H1 (cell line): Measurements from ENCODE around the gene PSMB1. TPM values are rescaled to one million over a fixed set of nuclear protein-coding genes. Genes with fewer than 3 reads are reported as not detected.

Experiments
- CTCF ChIA-PET: fragments of 300-600 bp; sonication (Branson Sonifier 250); formaldehyde crosslinking; loops from one replicate; lab custom pipeline; 2021; ENCODE audit not compliant: partially characterized antibody; lab: Charles Lee
- POLR2A ChIA-PET: fragments of 300-600 bp; sonication (Branson Sonifier 250); formaldehyde crosslinking; loops from one replicate; lab custom pipeline; 2021; ENCODE audit warnings: inconsistent platforms; ENCODE audit not compliant: partially characterized antibody; lab: Charles Lee
- DNase-seq, 2 experiments: peaks; one replicate each; pipeline versions ENCODE4 v3.0.0 to v3.0.0-alpha.2; 2010 to 2022; ENCODE audit warnings: low spot score in 2 of 2, low read depth in 1 of 2, mixed read lengths in 1 of 2
- FAIRE-seq: peaks from 2 replicates; lab custom pipeline; 2011; peaks lifted over from hg19 to GRCh38; lab: Jason Lieb, UNC
- H2AFZ ChIP-seq: 2 replicates; pipeline ENCODE4 v1.8.1; 2012; ENCODE audit warnings: low read length, inconsistent platforms
- H2AK5ac ChIP-seq: 2 replicates; pipeline ENCODE4 v1.6.1; 2013; ENCODE audit warnings: low read depth, low read length
- H2BK120ac ChIP-seq: replicated peaks from 2 replicates; pipeline ENCODE3; 2013; ENCODE audit warnings: low read depth, low read length, inconsistent platforms
- H2BK12ac ChIP-seq: 2 replicates; pipeline ENCODE4 v1.6.1; 2013; ENCODE audit warnings: low read depth, low read length
- H2BK15ac ChIP-seq: 2 replicates; pipeline ENCODE4 v1.6.1; 2013; ENCODE audit warnings: low read length
- H2BK20ac ChIP-seq: 2 replicates; pipeline ENCODE4 v1.6.1; 2013; ENCODE audit warnings: low read length
- H2BK5ac ChIP-seq: 2 replicates; pipeline ENCODE4 v1.6.1; 2013; ENCODE audit warnings: low read depth, low read length
- H3K14ac ChIP-seq: 2 replicates; pipeline ENCODE4 v1.6.1; 2013; ENCODE audit warnings: inconsistent platforms; ENCODE audit not compliant: insufficient read length
- H3K18ac ChIP-seq: 2 replicates; pipeline ENCODE4 v1.6.1; 2013; ENCODE audit warnings: low read length; ENCODE audit errors: extremely low read depth
- H3K23ac ChIP-seq: 2 replicates; pipeline ENCODE4 v1.6.1; 2013; ENCODE audit warnings: inconsistent platforms; ENCODE audit not compliant: insufficient read length
- H3K23me2 ChIP-seq: 2 replicates; pipeline ENCODE4 v1.6.1; 2013; ENCODE audit warnings: low read depth, low read length
- H3K27ac ChIP-seq: 2 replicates; pipeline ENCODE4 v1.6.1; 2011; ENCODE audit warnings: low read depth, low read length, inconsistent platforms
- H3K27me3 ChIP-seq, 4 experiments: replicated peaks in 1 of 4; 1 replicate in 1 of 4; 2 replicates in 3 of 4; pipeline versions ENCODE4 v1.6.1 to v1.8.1; 2011 to 2013; ENCODE audit warnings: low read length in 3 of 4, mild to moderate bottlenecking in 3 of 4, inconsistent platforms in 2 of 4, mixed read lengths in 2 of 4, moderate library complexity in 1 of 4; ENCODE audit not compliant: control insufficient read depth in 3 of 4, insufficient read depth in 3 of 4; ENCODE audit errors: extremely low read depth in 1 of 4
- H3K36me3 ChIP-seq, 4 experiments: 2 replicates each; pipeline versions ENCODE4 v1.6.1 to v1.8.1; 2011 to 2013; ENCODE audit warnings: mild to moderate bottlenecking in 4 of 4, low read length in 3 of 4, moderate library complexity in 2 of 4, control low read depth in 1 of 4, inconsistent platforms in 1 of 4; ENCODE audit not compliant: insufficient read depth in 4 of 4, control insufficient read depth in 2 of 4
- H3K4ac ChIP-seq: replicated peaks from 2 replicates; pipeline ENCODE3; 2013; ENCODE audit warnings: low read length, low read depth, mixed read lengths, inconsistent platforms; ENCODE audit not compliant: insufficient read length
- H3K4me1 ChIP-seq, 4 experiments: replicated peaks in 1 of 4; 1 replicate in 1 of 4; 2 replicates in 3 of 4; pipeline versions ENCODE4 v1.6.1 to v1.8.1; 2011 to 2013; ENCODE audit warnings: low read length in 3 of 4, inconsistent platforms in 2 of 4, mixed read lengths in 1 of 4; ENCODE audit not compliant: insufficient read depth in 4 of 4, control insufficient read depth in 3 of 4
- H3K4me2 ChIP-seq, 2 experiments: 2 replicates each; pipeline versions ENCODE4 v1.6.1 to v1.8.1; 2011 to 2013; ENCODE audit warnings: low read depth in 2 of 2, low read length in 2 of 2, control low read depth in 1 of 2, inconsistent platforms in 1 of 2, mild to moderate bottlenecking in 1 of 2; ENCODE audit not compliant: insufficient read depth in 1 of 2
- H3K4me3 ChIP-seq, 4 experiments: fragments of 200-600, 300-600 bp in 1 of 4; sonication (generic), shearing (Covaris generic), sonication (Bioruptor Twin) in 1 of 4; 2 replicates each; pipeline versions ENCODE4 v1.5.1 to v1.8.1; 2011 to 2016; ENCODE audit warnings: low read length in 4 of 4, low read depth in 3 of 4, control low read depth in 2 of 4, inconsistent platforms in 2 of 4, mild to moderate bottlenecking in 2 of 4, mixed read lengths in 1 of 4, moderate library complexity in 1 of 4; ENCODE audit not compliant: insufficient read depth in 2 of 4; ENCODE audit errors: extremely low read depth in 1 of 4
- H3K56ac ChIP-seq: replicated peaks from 2 replicates; pipeline ENCODE3; 2013; ENCODE audit warnings: low read depth, mild to moderate bottlenecking, mixed read lengths, low read length, inconsistent platforms; ENCODE audit not compliant: insufficient read length
- H3K79me1 ChIP-seq: 2 replicates; pipeline ENCODE4 v1.6.1; 2013; ENCODE audit warnings: low read depth, low read length, control low read depth
- H3K79me2 ChIP-seq, 2 experiments: 2 replicates each; pipeline versions ENCODE4 v1.6.1 to v1.8.1; 2012 to 2013; ENCODE audit warnings: low read length in 2 of 2, mild to moderate bottlenecking in 2 of 2, inconsistent platforms in 1 of 2; ENCODE audit not compliant: insufficient read depth in 2 of 2, control insufficient read depth in 1 of 2
- H3K9ac ChIP-seq, 4 experiments: replicated peaks in 1 of 4; 1 replicate in 1 of 4; 2 replicates in 3 of 4; pipeline versions ENCODE4 v1.6.1 to v1.8.1; 2011 to 2013; ENCODE audit warnings: low read depth in 3 of 4, low read length in 3 of 4, control low read depth in 2 of 4, mild to moderate bottlenecking in 2 of 4, moderate library complexity in 2 of 4, inconsistent platforms in 1 of 4; ENCODE audit errors: extremely low read depth in 1 of 4
- H3K9me3 ChIP-seq, 2 experiments: 2 replicates each; pipeline versions ENCODE4 v1.6.1 to v1.8.1; 2012 to 2013; ENCODE audit warnings: mild to moderate bottlenecking in 2 of 2, moderate library complexity in 2 of 2, control low read depth in 1 of 2, inconsistent platforms in 1 of 2, low read depth in 1 of 2, low read length in 1 of 2, mixed read lengths in 1 of 2; ENCODE audit not compliant: insufficient read depth in 2 of 2
- H4K20me1 ChIP-seq, 2 experiments: replicated peaks in 1 of 2; 2 replicates each; pipeline versions ENCODE3 to v1.8.1; 2011 to 2013; ENCODE audit warnings: inconsistent platforms in 2 of 2, low read length in 2 of 2, mild to moderate bottlenecking in 1 of 2; ENCODE audit not compliant: insufficient read depth in 2 of 2, control insufficient read depth in 1 of 2
- H4K5ac ChIP-seq: 2 replicates; pipeline ENCODE4 v1.6.1; 2013; ENCODE audit warnings: low read length, low read depth, mixed read lengths, inconsistent platforms; ENCODE audit not compliant: insufficient read length
- H4K8ac ChIP-seq: 2 replicates; pipeline ENCODE4 v1.8.0; 2013; ENCODE audit warnings: mild to moderate bottlenecking, moderate library complexity, low read length, inconsistent platforms; ENCODE audit not compliant: insufficient read depth; ENCODE audit errors: extremely low read depth
- H4K91ac ChIP-seq: replicated peaks from 2 replicates; pipeline ENCODE3; 2013; ENCODE audit warnings: low read length, mixed read lengths, inconsistent platforms; ENCODE audit not compliant: insufficient read length
- BCL11A ChIP-seq, 2 experiments: IDR thresholded peaks; one replicate each; pipeline ENCODE4 v1.6.1; 2011; ENCODE audit warnings: low read depth in 2 of 2, low read length in 2 of 2, mild to moderate bottlenecking in 2 of 2
- HDAC2 ChIP-seq, 2 experiments: fragments of 300-600 bp in 1 of 2; sonication (generic) in 1 of 2; IDR thresholded peaks; 2 replicates each; pipeline ENCODE4 v1.6.1; 2011 to 2012; ENCODE audit warnings: low read depth in 2 of 2, low read length in 2 of 2, mild to moderate bottlenecking in 2 of 2, moderate library complexity in 2 of 2, borderline replicate concordance in 1 of 2, inconsistent platforms in 1 of 2
- TAF1 ChIP-seq: IDR thresholded peaks from 2 replicates; pipeline ENCODE4 v1.6.1; 2011; ENCODE audit warnings: mild to moderate bottlenecking, low read depth, low read length
- USF2 ChIP-seq: IDR thresholded peaks from 2 replicates; pipeline ENCODE4 v1.6.1; 2011; ENCODE audit warnings: low read length, improper control_type of control experiment
- WGBS, 2 experiments: shearing (Covaris generic) in 1 of 2; methylation state at CpG; one replicate each; pipeline versions ENCODE4 v1.1.6 to v1.1.7; 2013 to 2015; ENCODE audit warnings: low lambda C conversion rate in 2 of 2, mixed read lengths in 2 of 2, inconsistent platforms in 1 of 2, low coverage in 1 of 2, missing lambda C conversion rate in 1 of 2; ENCODE audit not compliant: insufficient replicate concordance in 2 of 2, insufficient coverage in 1 of 2, insufficient read length in 1 of 2; ENCODE audit errors: extremely low coverage in 1 of 2, missing lambda C conversion rate in 1 of 2; 5-methylcytosine and 5-hydroxymethylcytosine counted together
- polyA plus RNA-seq, 7 experiments: library from polyadenylated mRNA; depleted of rRNA in 3 of 7; stranded (reverse) in 5 of 7; unstranded in 2 of 7; fragments of >200 nt in 5 of 7; fragments of 200-250 nt in 2 of 7; gene quantifications; 1 replicate in 5 of 7; 2 replicates in 1 of 7; 4 replicates in 1 of 7; pipeline versions ENCODE4 v1.2.1 to v1.2.3, GENCODE V29; 2011 to 2013; ENCODE audit warnings: missing spikeins in 2 of 7, mixed read lengths in 2 of 7
- total RNA-seq: library from RNA; stranded (reverse); fragmentation: NEBNext Ultra II Directional; extraction: Animal tissue kit (Norgen Biotek cat#: 25700); gene quantifications from 2 replicates; pipeline ENCODE4 v1.2.1, GENCODE V29; 2021

Gene PSMB1
- total and polyA plus RNA-seq, 2 of the 8 experiments (the other 6 are each of a cell fraction or from before 2014, with no cell fraction given), result 237 to 609 TPM

DNA sequence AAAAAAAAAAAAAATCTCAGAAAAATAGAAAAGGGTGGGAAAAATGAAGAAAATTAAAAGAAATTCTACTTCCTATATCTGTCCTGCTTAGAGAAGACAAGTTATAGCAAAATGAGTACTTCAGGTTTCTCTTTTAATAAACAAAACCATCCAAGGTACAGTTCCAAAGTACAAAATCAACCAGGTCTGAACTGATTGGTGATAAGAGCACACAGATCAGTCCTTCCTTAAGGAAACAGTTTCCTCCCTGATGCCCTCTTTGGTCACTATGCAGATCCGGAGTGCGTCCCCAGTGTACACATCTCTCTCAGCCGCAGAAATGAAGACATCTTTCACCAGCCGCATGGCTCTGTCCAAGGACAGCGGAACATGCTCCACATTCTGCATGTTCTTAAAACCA lies 18.1 kb downstream of the PSMB1 start:
- H3K36me3 ChIP-seq, result peaks cover 22 to 62% (median 50%) of the 10 kb centered on the region in 4 experiments
- no peak overlapping the region for H2BK15ac ChIP-seq
- 96% methylated on average over 5 of the region's 5 CpGs; no CpG with 5 or more reads in 1 of the 2 experiments for WGBS, 2 experiments
- no peaks in the 10 kb centered on the region for H3K9me3 ChIP-seq
- no peak overlapping the region for H3K4me2 ChIP-seq
- H3K79me1 ChIP-seq, result no peaks in the 10 kb centered on the region; the same call in 1 of the 2 replicates
- no peak overlapping the region for H2AK5ac ChIP-seq
- peaks cover 0 to 3% of the 10 kb centered on the region in 2 experiments; a peak in 1 of 4 replicates for H3K79me2 ChIP-seq
- POLR2A ChIA-PET, result interaction anchor here (1.5 kb wide), 1 partner anchor 19 kb away, joined by 3 read pairs; the partner anchor contains the start of gene TBP
- no peak overlapping the region for H2AFZ ChIP-seq
- no peak overlapping the region for H3K23ac ChIP-seq
- H3K27me3 ChIP-seq, result no peaks in the 10 kb centered on the region
- FAIRE-seq, result no peak
- no peak overlapping the region for H3K56ac ChIP-seq
- H3K4me1 ChIP-seq, result no peaks in the 10 kb centered on the region
- no peak overlapping the region for H3K27ac ChIP-seq
- no peak overlapping the region for H2BK5ac ChIP-seq
- no peak overlapping the region for H2BK120ac ChIP-seq
- H3K9ac ChIP-seq, result no peak overlapping the region
- no peak overlapping the region for H3K4ac ChIP-seq
- H4K8ac ChIP-seq, result no peak overlapping the region
- H2BK20ac ChIP-seq, result no peak overlapping the region
- no peak overlapping the region for H3K4me3 ChIP-seq
- no peak overlapping the region for H4K91ac ChIP-seq
- no peak overlapping the region for H2BK12ac ChIP-seq
- no peak for DNase-seq
- H3K14ac ChIP-seq, result no peak overlapping the region
- H3K23me2 ChIP-seq, result no peaks in the 10 kb centered on the region
- no peak overlapping the region for H3K18ac ChIP-seq
- H4K20me1 ChIP-seq, result peaks cover 4 to 10% of the 10 kb centered on the region in 2 experiments
- TF ChIP-seq BCL11A (IDR thresholded peaks at IDR 0.05; ENCODE audit: low read depth in 2 of 2, low read length in 2 of 2) (no peak), TAF1 (no peak), HDAC2 (IDR thresholded peaks at IDR 0.05; ENCODE audit: borderline replicate concordance in 1 of 2, low read depth in 2 of 2, low read length in 2 of 2) (no peak), USF2 (no peak)
- no peak overlapping the region for H4K5ac ChIP-seq
- CTCF ChIA-PET, result no interaction called here
